Spinal cord (tissue), 10 donors: ENCODE data around the gene GRIK2. TPM values are rescaled to one million over a fixed set of nuclear protein-coding genes. Genes with fewer than 3 reads are reported as not detected.

Source experiments
- DNase-seq, 6 donors: peaks; one replicate each; pipeline versions ENCODE4 v3.0.0 to v3.0.0-alpha.2; 2013 to 2015; ENCODE audit warnings: low spot score in 6 of 6, low read depth in 4 of 6
- H3K27ac ChIP-seq: one replicate; pipeline ENCODE4 v1.5.1; 2013; ENCODE audit warnings: low read depth, low read length, control low read depth
- H3K27me3 ChIP-seq: one replicate; pipeline ENCODE4 v1.6.1; 2013; ENCODE audit warnings: low read length; ENCODE audit not compliant: control insufficient read depth, insufficient read depth
- H3K36me3 ChIP-seq: one replicate; pipeline ENCODE4 v1.6.1; 2013; ENCODE audit warnings: low read length; ENCODE audit not compliant: control insufficient read depth, insufficient read depth
- H3K4me1 ChIP-seq: one replicate; pipeline ENCODE4 v1.6.1; 2013; ENCODE audit warnings: low read length; ENCODE audit not compliant: control insufficient read depth, insufficient read depth
- H3K4me3 ChIP-seq: one replicate; pipeline ENCODE4 v1.5.1; 2013; ENCODE audit warnings: low read depth, low read length, control low read depth
- H3K9me3 ChIP-seq: one replicate; pipeline ENCODE4 v1.6.1; 2013; ENCODE audit warnings: low read length; ENCODE audit not compliant: control insufficient read depth, insufficient read depth
- WGBS: methylation state at CpG from one replicate; pipeline ENCODE4 v1.1.5; 2013; ENCODE audit warnings: missing lambda C conversion rate; ENCODE audit not compliant: insufficient coverage; 5-methylcytosine and 5-hydroxymethylcytosine counted together
- polyA plus RNA-seq, 2 donors: library from polyadenylated mRNA; unstranded; fragments of 120-200 nt; gene quantifications; one replicate each; pipeline ENCODE4 v1.2.1, GENCODE V29; 2013; ENCODE audit not compliant: insufficient read length in 2 of 2
- total RNA-seq, 2 donors: library from RNA; depleted of rRNA in 1 of 2; stranded (reverse); fragments of 120-200 nt in 1 of 2; fragments of >200 nt in 1 of 2; gene quantifications; one replicate each; pipeline versions ENCODE4 v1.2.3 to v1.2.4, GENCODE V29; 2013 to 2014
- donor health status: healthy.

GRIK2 gene
- total and polyA plus RNA-seq, 4 donors, result 25.3 to 92.4 (median 54.7) TPM

DNA sequence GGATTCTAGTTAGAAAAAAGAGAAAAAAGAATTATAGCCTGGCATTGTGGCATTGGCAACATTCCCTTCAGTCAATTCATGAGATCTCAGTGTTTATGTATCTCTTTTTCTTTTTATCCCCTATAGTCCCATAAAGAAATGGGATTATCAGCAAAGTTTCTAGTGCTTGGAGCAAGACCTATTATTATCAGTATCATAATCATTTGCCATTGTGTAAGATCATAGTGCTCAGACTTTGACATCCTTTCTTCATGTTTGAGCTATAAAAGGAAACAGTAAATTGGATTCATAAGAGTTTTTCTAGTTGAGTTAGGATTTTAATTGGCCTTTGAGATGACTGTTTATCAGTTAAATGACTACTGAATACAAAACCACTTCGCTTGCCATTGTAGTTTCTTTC is 295.6 kb downstream of the GRIK2 start:
- Histone ChIP-seq H3K27me3 (no peaks in the 10 kb centered on the region), H3K27ac (no peak overlapping the region), H3K36me3 (no peaks in the 10 kb centered on the region), H3K4me3 (no peak overlapping the region), H3K9me3 (no peaks in the 10 kb centered on the region), H3K4me1 (no peaks in the 10 kb centered on the region)
- WGBS, result no CpG with 5 or more reads among the region's 1 CpG
- no peak for DNase-seq

DNA sequence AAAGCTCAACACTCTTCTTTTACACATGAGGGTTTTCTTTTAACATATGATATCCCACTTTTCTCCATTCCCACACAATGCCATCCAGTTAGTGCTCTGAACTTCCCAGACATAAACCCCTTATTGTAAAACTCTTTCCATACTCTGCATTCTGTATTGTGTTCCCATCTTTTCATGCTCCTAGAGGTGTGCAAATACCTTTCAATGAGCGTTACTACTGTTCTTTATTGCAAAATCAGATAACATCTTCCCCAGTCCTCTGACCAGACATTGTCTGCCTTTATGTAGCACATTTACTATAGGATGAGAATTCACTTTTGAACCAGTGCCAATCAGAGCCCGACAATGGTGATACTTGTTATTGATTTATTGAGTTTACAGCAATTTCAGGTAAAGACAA is 296.2 kb downstream of the GRIK2 start:
- H3K4me3 ChIP-seq, result no peak overlapping the region
- H3K36me3 ChIP-seq, result no peaks in the 10 kb centered on the region
- WGBS, result no CpG with 5 or more reads among the region's 2 CpGs

DNA sequence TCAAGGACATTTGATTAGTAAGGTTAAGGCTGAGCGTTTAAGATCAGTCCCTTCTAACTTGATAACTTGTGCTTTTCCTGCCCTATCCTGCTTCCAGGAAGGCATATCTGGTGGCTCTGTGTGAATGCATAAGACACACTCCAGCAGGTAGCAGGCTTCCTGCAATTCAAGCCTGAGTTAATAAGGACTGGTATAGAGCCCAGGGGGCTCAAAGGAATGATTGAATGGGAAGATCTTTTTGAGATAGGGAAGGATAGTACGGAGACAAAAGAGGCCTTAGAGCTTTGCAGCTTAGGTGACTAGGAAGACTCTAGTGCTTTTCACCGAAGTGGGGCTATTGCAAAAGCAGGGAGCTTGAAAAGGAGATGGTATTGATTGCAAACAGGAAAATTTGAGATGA is 307.1 kb downstream of the GRIK2 start:
- Histone ChIP-seq H3K36me3 (no peaks in the 10 kb centered on the region), H3K9me3 (no peaks in the 10 kb centered on the region), H3K4me1 (no peaks in the 10 kb centered on the region), H3K4me3 (no peak overlapping the region), H3K27ac (no peak overlapping the region), H3K27me3 (no peaks in the 10 kb centered on the region)
- peak in 1 of 6 donors; percentile 41 for DNase-seq
- WGBS, result 67% methylated on average over 2 of the region's 3 CpGs

More for the DNA sequence above, 296.2 kb downstream of the GRIK2 start:
- DNase-seq, result no peak
- no peaks in the 10 kb centered on the region for H3K27me3 ChIP-seq
- no peaks in the 10 kb centered on the region for H3K9me3 ChIP-seq
- H3K27ac ChIP-seq, result no peak overlapping the region
- H3K4me1 ChIP-seq, result no peaks in the 10 kb centered on the region

DNA sequence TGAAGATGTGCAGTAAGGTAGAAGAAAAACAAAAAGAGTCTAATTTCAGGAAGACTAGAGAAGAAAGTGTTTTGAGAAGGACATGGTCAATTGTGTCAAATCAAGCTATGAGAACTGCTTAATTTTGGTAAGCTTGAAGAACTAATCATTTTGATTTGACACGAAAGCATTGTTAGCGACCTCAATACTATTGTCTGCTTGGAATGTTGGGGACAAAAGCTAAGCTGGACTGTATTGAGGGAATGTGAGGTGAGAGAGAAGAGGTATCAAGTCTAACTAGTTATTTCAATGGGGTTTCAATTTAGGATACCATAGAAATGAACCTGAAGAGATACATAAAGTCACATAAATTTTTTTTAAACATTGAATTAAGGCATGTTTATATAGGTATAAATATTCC is 309.8 kb downstream of the GRIK2 start:
- 76% methylated on average over 2 of the region's 2 CpGs for WGBS
- no peaks in the 10 kb centered on the region for H3K9me3 ChIP-seq
- no peaks in the 10 kb centered on the region for H3K36me3 ChIP-seq
- H3K4me1 ChIP-seq, result no peaks in the 10 kb centered on the region
- no peak overlapping the region for H3K4me3 ChIP-seq
- H3K27me3 ChIP-seq, result no peaks in the 10 kb centered on the region
- no peak overlapping the region for H3K27ac ChIP-seq
- DNase-seq, result no peak

- Histone ChIP-seq H3K9me3 (no peaks in the 10 kb centered on the region), H3K27ac (no peak overlapping the region), H3K36me3 (no peaks in the 10 kb centered on the region), H3K4me1 (no peaks in the 10 kb centered on the region), H3K27me3 (no peaks in the 10 kb centered on the region), H3K4me3 (no peak overlapping the region)
- no peak for DNase-seq
These were observed 312.4 kb downstream of the GRIK2 start for GRCh38 chr6:101705866-101706265.

DNA sequence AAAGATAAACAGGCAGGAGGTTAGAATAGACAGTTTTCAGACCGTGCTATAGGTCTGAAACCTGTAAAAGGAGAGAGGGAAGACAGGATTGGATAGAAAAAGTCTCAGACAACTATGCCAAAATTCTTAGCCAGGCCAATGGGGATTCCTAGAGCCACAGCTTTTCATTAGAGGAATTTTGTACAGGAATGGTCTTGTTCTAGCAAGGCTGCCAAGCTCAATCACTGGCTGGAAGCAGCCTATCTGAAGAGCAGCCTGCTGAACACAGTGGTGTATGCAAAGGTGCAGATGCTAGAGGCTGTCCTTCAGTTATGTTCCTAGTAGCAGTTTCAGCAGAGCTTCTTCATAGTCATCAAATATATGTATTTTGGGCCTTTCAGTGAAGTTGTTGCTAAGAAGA is 313.1 kb downstream of the GRIK2 start:
- peak in 2 of 6 donors; percentile 16 to 30 for DNase-seq
- Histone ChIP-seq H3K27ac (no peak overlapping the region), H3K4me1 (no peaks in the 10 kb centered on the region), H3K27me3 (no peaks in the 10 kb centered on the region), H3K4me3 (no peak overlapping the region), H3K36me3 (no peaks in the 10 kb centered on the region), H3K9me3 (no peaks in the 10 kb centered on the region)
- no CpG with 5 or more reads among the region's 1 CpG for WGBS

DNA sequence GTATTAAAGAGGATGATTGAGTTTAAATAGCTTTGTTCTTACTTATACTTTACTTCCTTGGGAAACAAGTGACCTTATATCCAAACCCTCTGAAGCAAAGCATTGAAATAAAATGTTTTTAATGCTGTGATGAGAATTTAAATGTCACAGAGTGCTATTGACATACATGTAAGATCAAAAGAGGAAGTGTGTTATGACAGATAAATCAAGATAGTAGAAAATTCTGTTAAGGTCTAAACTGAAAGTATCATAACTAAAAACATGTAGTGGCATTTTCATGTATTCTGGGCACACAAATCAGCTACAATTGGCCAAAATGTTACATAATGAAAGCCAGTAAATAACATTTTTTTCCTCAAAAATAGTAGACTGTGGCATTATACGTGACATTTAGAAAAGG is 318.0 kb downstream of the GRIK2 start:
- no CpG with 5 or more reads among the region's 1 CpG for WGBS
- Histone ChIP-seq H3K4me3 (no peak overlapping the region), H3K27me3 (no peaks in the 10 kb centered on the region), H3K27ac (no peak overlapping the region), H3K9me3 (no peaks in the 10 kb centered on the region), H3K4me1 (no peaks in the 10 kb centered on the region), H3K36me3 (no peaks in the 10 kb centered on the region)
- no peak for DNase-seq

DNA sequence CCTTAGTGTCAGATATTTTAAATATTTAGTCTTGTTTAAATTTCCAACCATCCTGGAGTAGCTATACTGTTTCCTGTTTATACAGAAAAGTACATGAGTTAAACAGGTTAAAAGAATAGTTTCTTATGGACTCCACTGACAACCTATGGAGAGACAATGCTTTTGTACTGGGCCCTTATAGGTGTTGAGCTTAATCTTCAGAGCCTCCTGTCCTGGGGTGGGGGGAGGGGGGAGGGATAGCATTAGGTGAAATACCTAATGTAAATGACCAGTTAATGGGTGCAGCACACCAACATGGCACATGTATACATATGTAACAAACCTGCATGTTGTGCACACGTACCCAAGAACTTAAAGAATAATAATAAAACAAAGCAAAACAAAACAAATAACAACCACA is 322.9 kb downstream of the GRIK2 start:
- no peak overlapping the region for H3K4me3 ChIP-seq
- H3K9me3 ChIP-seq, result no peaks in the 10 kb centered on the region
- no peaks in the 10 kb centered on the region for H3K36me3 ChIP-seq
- H3K4me1 ChIP-seq, result no peaks in the 10 kb centered on the region
- H3K27ac ChIP-seq, result no peak overlapping the region
- no CpG with 5 or more reads among the region's 1 CpG for WGBS
- no peak for DNase-seq
- no peaks in the 10 kb centered on the region for H3K27me3 ChIP-seq

DNA sequence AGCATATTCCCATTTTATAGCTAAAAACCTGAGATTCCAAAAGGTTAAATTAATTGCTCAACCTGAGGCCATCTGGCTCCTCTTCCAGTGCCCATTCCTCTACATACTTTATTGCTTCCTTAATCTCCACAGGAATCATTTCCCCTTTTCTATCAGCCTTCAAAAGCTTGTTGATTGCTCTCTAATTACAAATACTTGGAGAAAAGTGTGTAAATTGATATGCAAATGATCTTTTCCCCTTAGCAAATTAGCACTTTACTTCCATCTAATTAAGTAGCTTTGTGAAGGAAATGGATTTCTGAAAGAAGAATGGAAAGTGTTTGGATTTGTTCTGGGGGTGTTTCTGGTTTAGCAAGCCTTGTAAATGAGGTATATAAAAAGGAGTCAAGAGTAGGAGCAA is 323.3 kb downstream of the GRIK2 start:
- no peaks in the 10 kb centered on the region for H3K36me3 ChIP-seq
- no peaks in the 10 kb centered on the region for H3K4me1 ChIP-seq
- no peaks in the 10 kb centered on the region for H3K27me3 ChIP-seq
- H3K4me3 ChIP-seq, result no peak overlapping the region
- DNase-seq, result peak in 2 of 6 donors; percentile 48 to 90
- no peaks in the 10 kb centered on the region for H3K9me3 ChIP-seq
- H3K27ac ChIP-seq, result no peak overlapping the region

DNA sequence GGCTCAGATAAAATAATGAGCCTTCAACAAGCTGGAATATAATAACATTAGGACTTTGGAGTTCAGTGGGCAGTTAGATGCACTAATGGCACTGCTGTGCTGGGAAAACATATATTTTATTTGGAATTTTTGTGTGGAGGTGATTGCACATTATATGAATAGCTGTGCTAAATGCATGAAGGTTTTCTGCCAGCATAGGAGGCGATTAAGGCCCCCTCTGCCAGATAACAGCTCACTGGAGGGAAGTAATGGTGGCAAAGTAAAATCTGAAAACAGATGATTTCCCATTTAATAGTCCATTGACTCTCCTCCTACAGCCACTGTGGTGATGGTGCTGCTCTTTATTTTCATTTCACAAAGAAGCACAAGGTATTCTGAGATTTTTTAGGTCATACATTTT is 326.0 kb downstream of the GRIK2 start:
- no peaks in the 10 kb centered on the region for H3K4me1 ChIP-seq
- no peak overlapping the region for H3K27ac ChIP-seq
- no peak overlapping the region for H3K4me3 ChIP-seq
- WGBS, result no CpG with 5 or more reads among the region's 1 CpG
- no peaks in the 10 kb centered on the region for H3K9me3 ChIP-seq
- H3K27me3 ChIP-seq, result no peaks in the 10 kb centered on the region
- peak in 1 of 6 donors; percentile 91 for DNase-seq
- no peaks in the 10 kb centered on the region for H3K36me3 ChIP-seq
